GM19397 (cell line): ENCODE measurements around the gene MUSTN1.

Source experiments
- ATAC-seq: cut with Tn5 transposase; IDR thresholded peaks from one replicate; pipeline ENCODE4 v1.9.1; 2021; ENCODE audit warnings: mild to moderate bottlenecking, moderate library complexity; ENCODE audit not compliant: unreplicated experiment

Gene MUSTN1

GRCh38 chr3:52854013-52854412 is 19.2 kb upstream of the MUSTN1 start:
- ATAC-seq, result no peak

GRCh38 chr3:52852419-52852818 is 17.6 kb upstream of the MUSTN1 start:
- ATAC-seq, result no peak

- ATAC-seq, result no peak
Measured at GRCh38 chr3:52851348-52851747, 16.5 kb upstream of the MUSTN1 start.

- ATAC-seq, result no peak
Measured at GRCh38 chr3:52849656-52850055, 14.8 kb upstream of the MUSTN1 start.

- ATAC-seq, result no peak
Measured at GRCh38 chr3:52848617-52849016, 13.8 kb upstream of the MUSTN1 start.

- no peak for ATAC-seq
Measured at GRCh38 chr3:52847726-52848125, 12.9 kb upstream of the MUSTN1 start.

GRCh38 chr3:52847241-52847640 is 12.4 kb upstream of the MUSTN1 start:
- no peak for ATAC-seq

- ATAC-seq, result no peak
Measured at GRCh38 chr3:52846432-52846965, 11.7 kb upstream of the MUSTN1 start.

GRCh38 chr3:52845691-52846431 is 11.0 kb upstream of the MUSTN1 start:
- no peak for ATAC-seq

- ATAC-seq, result no peak
Measured at GRCh38 chr3:52845157-52845556, 10.3 kb upstream of the MUSTN1 start.

GRCh38 chr3:52844290-52844975 is 9.6 kb upstream of the MUSTN1 start:
- ATAC-seq, result no peak

GRCh38 chr3:52843881-52844280 is 9.1 kb upstream of the MUSTN1 start:
- ATAC-seq, result no peak

- no peak for ATAC-seq
Measured at GRCh38 chr3:52843108-52843865, 8.5 kb upstream of the MUSTN1 start.

- no peak for ATAC-seq
Measured at GRCh38 chr3:52842424-52842823, 7.6 kb upstream of the MUSTN1 start.

GRCh38 chr3:52841981-52842340 is 7.1 kb upstream of the MUSTN1 start:
- no peak for ATAC-seq

GRCh38 chr3:52841211-52841980 is 6.6 kb upstream of the MUSTN1 start:
- no peak for ATAC-seq

GRCh38 chr3:52839892-52840545 is 5.2 kb upstream of the MUSTN1 start:
- ATAC-seq, result no peak

- ATAC-seq, result no peak
Measured at GRCh38 chr3:52839268-52839575, 4.4 kb upstream of the MUSTN1 start.

GRCh38 chr3:52838561-52839267 is 3.9 kb upstream of the MUSTN1 start:
- ATAC-seq, result no peak

- no peak for ATAC-seq
Measured at GRCh38 chr3:52836986-52837385, 2.2 kb upstream of the MUSTN1 start.
